Umbilical cord (tissue), 2 donors: ENCODE data around the gene TSPAN14. TPM values are rescaled to one million over a fixed set of nuclear protein-coding genes. Genes with fewer than 3 reads are reported as not detected.

Experiments used
- DNase-seq: peaks from one replicate; pipeline ENCODE4 v3.0.0-alpha.2; 2015; ENCODE audit warnings: low spot score
- total RNA-seq: library from RNA; depleted of rRNA; stranded (reverse); fragments of >200 nt; gene quantifications from one replicate; pipeline ENCODE4 v1.2.3, GENCODE V29; 2014; ENCODE audit warnings: low replicate concordance; ENCODE audit not compliant: insufficient read depth

The TSPAN14 gene
- total RNA-seq, 1 donor from 2014 or later = 32.7 TPM

DNA sequence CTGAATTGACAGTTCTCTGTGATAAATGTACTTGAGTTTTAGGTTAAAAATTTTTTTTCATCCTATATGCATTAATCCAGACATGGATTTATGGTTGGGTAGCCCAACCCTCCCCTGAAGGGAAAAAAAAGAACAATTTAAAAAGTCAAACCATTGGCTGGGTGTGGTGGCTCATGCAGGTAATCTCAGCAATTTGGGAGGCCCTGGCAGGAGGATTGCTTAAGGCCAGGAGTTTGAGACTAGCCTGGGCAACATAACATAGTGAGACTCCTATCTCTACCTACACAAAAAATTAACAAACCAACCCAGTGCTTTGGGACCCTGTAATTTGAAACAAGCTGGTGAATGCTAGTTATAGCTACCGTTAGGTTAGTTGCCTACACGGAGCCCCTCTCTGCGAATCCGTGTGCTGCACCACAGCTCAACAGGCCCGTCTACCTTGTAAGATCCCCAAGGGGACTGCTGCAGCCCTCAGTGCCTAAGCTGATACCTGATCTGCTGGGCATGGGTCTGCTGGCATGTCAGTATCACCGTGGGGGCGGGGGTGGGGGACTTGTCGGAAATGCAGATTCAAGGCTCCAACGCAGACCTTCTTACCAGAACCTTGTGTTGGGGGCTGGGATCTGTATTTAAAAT lies 32.8 kb downstream of the TSPAN14 start:
- DNase-seq = no peak

GRCh38 chr10:80487421-80487785 lies 33.3 kb downstream of the TSPAN14 start:
- DNase-seq = no peak

DNA sequence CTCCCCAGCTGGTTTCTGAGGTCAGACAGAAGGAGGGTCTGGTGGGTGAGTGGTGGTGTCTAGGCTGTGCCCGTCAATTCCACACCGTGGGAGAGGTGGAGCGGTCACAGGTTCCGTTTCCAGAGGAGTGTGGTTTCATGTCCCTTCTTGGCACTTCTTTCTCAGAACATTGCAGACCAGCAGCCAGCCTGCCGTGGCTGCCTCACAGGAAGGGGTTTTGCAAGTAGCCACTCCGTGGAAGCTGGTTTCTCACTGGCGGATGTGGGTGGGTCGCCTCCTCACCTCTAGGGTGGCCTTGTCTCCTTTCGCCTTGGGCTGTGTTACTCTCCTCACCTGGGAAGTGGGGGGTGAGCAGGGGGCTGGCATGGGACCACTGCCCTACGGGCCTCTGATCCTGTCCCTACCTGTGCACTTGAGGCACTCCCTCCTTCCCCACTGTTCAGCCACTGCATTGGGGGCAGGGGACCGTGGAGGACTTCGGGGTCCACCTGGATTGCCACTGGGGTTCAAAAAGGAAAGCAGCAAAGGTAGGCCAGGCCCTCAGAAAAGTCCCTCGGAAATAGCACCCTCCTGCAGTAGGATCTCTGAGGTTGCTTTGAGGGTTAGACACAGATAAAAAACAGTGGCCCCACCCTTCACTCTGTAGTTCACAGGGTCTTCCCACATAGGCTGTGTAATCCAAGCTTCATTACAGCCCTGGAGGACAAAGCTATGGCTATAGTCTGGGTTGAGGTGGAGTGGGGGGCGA lies 33.9 kb downstream of the TSPAN14 start:
- no peak for DNase-seq

- no peak for DNase-seq
These were observed 34.5 kb downstream of the TSPAN14 start for GRCh38 chr10:80488539-80489066.

DNA sequence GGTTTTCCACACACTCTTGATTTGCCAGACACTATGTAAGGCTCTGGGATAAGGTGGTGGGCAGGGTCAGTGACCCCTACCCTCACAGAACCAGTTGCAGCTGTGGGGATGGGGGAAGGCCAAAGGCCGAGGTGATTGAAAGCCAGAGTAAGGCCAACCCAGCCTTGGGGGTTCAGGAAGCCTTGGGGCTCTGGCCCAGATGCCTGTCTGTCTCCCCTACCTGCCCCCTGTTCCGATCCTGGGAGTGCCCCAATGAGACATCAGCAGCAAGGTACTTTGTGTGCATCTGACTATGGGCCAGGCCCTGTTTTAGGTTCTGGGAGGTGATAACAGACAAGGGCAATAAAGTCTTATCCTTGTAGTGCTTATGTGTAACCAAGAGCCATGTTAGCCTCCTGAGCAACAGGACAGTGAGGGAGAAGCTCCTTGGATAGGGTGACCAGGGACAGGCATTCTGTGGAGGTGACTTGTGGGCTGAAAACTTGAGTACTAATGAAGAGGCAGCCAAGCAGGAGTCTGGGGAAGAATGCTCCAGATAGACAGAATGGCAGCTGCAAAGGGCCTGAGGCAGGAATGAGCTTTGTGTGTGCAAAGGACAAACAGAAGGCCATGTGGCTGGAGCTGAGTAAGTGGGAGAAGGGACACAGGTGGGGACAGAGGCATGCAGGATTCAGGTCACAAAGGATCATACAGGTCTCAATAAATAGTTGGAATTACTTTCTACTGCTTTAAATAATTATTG lies 35.4 kb downstream of the TSPAN14 start:
- no peak for DNase-seq

DNA sequence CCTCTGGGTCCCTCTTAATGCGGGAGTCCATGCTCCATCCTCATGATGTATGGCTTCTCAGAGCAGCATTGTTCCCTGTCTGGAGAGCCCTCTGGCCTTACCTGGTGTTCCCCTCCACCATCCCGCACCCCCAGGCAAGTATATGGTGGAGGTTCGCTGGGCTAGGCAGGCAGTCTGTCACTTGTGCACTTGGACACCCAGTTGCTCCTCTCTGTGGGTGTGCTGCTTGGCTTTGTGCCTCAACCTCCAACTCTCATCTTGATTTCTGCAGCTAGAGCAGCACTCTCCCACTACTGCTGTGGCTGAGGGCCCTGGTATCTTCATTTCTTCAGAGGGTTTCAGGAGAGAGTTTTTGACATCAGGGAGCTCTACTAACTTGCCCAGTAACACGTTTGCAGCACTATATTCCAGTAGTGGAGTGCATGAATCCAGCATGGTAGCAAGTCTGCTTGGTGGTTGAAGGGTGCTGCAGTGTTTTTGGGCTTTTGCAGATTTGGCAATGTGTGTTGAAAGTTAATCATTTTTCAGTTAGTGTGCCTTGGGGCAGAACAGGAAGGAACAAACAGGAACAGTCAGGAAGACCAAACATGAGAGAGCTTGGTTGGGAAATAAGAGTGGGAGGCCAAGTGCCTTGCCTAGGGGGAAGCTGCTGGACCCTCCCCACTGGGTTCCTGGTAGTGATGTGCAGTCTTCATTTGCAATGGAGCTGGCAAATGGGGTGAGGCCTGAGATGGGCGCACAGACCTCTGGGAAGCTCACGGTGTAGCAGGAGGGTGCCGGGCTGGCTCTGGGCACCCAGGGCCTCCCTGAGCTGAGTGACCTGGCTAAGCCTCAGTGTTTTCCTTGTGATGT lies 37.4 kb downstream of the TSPAN14 start:
- no peak for DNase-seq

DNA sequence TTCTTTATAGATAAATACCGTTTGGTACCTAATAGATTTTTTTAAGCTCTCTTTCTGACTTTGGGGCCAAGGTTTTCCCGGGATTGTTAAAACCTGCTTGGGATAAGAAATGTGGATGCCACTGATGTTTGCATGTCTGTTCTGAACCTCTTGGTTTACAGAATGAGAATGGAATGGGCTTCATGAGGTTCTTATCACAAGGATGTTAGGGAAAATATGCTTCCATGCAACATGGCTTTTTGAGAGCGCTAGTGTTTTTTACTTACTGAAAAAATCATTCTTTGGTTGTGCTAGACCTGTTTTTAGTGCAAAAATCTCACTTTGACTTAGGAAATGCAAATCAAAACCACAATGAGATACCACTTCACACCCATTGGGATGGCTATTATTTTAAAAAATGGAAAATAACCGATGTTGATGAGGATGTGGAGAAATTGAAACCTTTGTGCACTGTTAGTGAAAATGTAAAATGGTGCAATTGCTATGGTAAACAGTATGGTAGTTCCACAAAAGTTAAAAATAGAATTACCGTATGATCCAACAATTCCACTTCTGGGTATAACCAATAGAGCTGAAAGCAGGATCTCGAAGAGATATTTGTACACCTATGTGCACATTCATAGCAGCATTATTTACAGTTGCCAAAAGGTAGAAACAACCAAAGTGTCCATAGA lies 38.9 kb downstream of the TSPAN14 start:
- peak; percentile 71 for DNase-seq

GRCh38 chr10:80493522-80494051 lies 39.5 kb downstream of the TSPAN14 start:
- peak; percentile 88 for DNase-seq

GRCh38 chr10:80496555-80497172 lies 42.6 kb downstream of the TSPAN14 start:
- DNase-seq = no peak

GRCh38 chr10:80497187-80498077 lies 43.3 kb downstream of the TSPAN14 start:
- DNase-seq = peak; percentile 73

DNA sequence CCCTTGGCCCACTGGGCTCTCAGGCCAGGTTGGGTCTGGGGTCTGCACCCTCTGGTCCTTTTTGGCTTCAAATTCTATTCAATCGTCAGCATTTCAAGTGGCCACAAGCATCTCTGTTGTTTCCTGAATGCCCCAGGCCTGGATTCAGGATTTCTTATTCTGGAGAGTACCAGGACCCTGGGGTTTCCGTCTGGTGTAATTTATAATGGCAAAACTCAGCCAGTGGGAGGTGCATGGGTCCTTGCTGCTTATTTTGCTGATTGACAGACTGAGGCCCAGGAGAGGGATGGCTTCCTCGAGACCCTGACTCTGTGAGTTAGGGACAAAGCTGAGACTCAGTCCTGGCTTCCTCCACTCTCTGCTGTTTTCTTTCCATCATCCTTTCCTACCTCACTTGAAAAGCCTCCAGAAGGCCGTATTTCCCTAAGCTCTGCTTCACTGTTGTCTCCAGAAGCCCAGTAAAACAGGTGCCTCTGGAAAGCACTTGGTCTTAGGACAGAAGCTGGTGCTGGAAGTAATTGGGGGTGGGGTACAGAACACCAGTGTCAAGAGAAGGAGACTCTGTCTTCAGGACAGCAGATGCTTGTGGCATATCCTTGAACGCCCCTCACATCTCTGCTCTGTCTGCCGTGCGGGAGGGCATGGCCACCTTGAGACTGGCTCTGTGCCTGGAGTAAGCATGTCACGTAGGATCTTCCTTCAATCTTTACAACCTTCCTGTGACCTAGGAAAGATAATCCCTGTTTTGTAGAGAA lies 44.1 kb downstream of the TSPAN14 start:
- no peak for DNase-seq

GRCh38 chr10:80498833-80499741 lies 45.0 kb downstream of the TSPAN14 start:
- peak; percentile 99 for DNase-seq

GRCh38 chr10:80500572-80501380 lies 46.7 kb downstream of the TSPAN14 start:
- DNase-seq = no peak

- DNase-seq = no peak
These were observed 47.3 kb downstream of the TSPAN14 start for GRCh38 chr10:80501381-80501912.

DNA sequence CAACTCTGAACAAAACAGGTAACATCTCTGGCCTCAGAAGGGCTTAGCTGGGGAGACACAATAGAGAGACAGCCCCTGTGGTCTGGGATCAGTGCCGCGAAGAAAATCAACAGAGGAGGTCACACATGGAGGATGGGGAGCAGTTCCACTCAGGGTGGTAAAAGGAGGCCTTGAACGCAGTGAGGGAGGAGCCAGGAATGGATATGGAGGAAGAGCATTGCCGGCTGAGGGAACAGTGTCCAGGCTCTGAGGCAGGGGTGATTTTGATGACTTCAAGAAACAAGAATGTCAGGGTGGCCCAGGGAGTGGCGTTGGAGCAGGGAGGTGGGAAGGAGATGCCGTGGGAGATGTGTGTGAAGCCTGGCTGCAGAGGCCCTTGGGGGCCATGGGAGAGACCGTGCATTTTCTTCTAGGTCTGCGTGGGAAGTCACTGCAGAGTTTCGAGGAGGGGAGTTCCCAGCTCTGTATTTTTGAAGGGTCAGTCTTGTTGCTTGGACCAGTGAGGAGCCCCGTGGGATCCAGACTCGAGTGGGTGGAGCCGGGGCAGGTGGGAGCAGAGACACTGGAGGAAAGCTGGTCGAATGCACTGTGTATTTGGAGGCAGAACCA lies 47.9 kb downstream of the TSPAN14 start:
- no peak for DNase-seq
